ENCODE results near the gene NOP9.

Gene NOP9

GRCh38 chr14:24316597-24316950 is 16.9 kb downstream of the NOP9 start:
- TF ChIP-seq SIN3A (IDR thresholded peaks at IDR 0.05; ENCODE audit: borderline replicate concordance, insufficient read depth, low read length) (no peak), POLR2AphosphoS5 (IDR thresholded peaks at IDR 0.05; ENCODE audit: low read depth, low read length) (no peak), FOXP2 (optimal IDR thresholded peaks at IDR 0.05; ENCODE audit: borderline replicate concordance, extremely low read depth, extremely low read length, insufficient read depth) (no peak), REST (IDR thresholded peaks at IDR 0.05; ENCODE audit: insufficient read depth in 1 of 2, low read depth in 2 of 2, low read length in 2 of 2) (no peak), TAF1 (IDR thresholded peaks at IDR 0.05; ENCODE audit: borderline replicate concordance, insufficient read depth, low read length) (no peak)

- TF ChIP-seq SIN3A (IDR thresholded peaks at IDR 0.05; ENCODE audit: borderline replicate concordance, insufficient read depth, low read length) (no peak), FOXP2 (optimal IDR thresholded peaks at IDR 0.05; ENCODE audit: borderline replicate concordance, extremely low read depth, extremely low read length, insufficient read depth) (no peak), TAF1 (IDR thresholded peaks at IDR 0.05; ENCODE audit: borderline replicate concordance, insufficient read depth, low read length) (no peak), POLR2AphosphoS5 (IDR thresholded peaks at IDR 0.05; ENCODE audit: low read depth, low read length) (no peak), REST (IDR thresholded peaks at IDR 0.05; ENCODE audit: insufficient read depth in 1 of 2, low read depth in 2 of 2, low read length in 2 of 2) (no peak)
Measured at GRCh38 chr14:24317141-24317928, 17.7 kb downstream of the NOP9 start.

- no peak for TF ChIP-seq POLR2AphosphoS5 (IDR thresholded peaks at IDR 0.05; ENCODE audit: low read depth, low read length)
- no peak for TF ChIP-seq TAF1 (IDR thresholded peaks at IDR 0.05; ENCODE audit: borderline replicate concordance, insufficient read depth, low read length)
- no peak for TF ChIP-seq FOXP2 (optimal IDR thresholded peaks at IDR 0.05; ENCODE audit: borderline replicate concordance, extremely low read depth, extremely low read length, insufficient read depth)
- no peak for TF ChIP-seq REST (IDR thresholded peaks at IDR 0.05; ENCODE audit: insufficient read depth in 1 of 2, low read depth in 2 of 2, low read length in 2 of 2)
- no peak for TF ChIP-seq SIN3A (IDR thresholded peaks at IDR 0.05; ENCODE audit: borderline replicate concordance, insufficient read depth, low read length)
Measured at GRCh38 chr14:24321212-24321975, 21.7 kb downstream of the NOP9 start.

- TF ChIP-seq POLR2AphosphoS5 (IDR thresholded peaks at IDR 0.05; ENCODE audit: low read depth, low read length) = no peak
- no peak for TF ChIP-seq FOXP2 (optimal IDR thresholded peaks at IDR 0.05; ENCODE audit: borderline replicate concordance, extremely low read depth, extremely low read length, insufficient read depth)
- no peak for TF ChIP-seq TAF1 (IDR thresholded peaks at IDR 0.05; ENCODE audit: borderline replicate concordance, insufficient read depth, low read length)
- no peak for TF ChIP-seq SIN3A (IDR thresholded peaks at IDR 0.05; ENCODE audit: borderline replicate concordance, insufficient read depth, low read length)
Measured at GRCh38 chr14:24322672-24323071, 23.0 kb downstream of the NOP9 start.

GRCh38 chr14:24323341-24323740 is 23.7 kb downstream of the NOP9 start:
- no peak for TF ChIP-seq TAF1 (IDR thresholded peaks at IDR 0.05; ENCODE audit: borderline replicate concordance, insufficient read depth, low read length)
- TF ChIP-seq SIN3A (IDR thresholded peaks at IDR 0.05; ENCODE audit: borderline replicate concordance, insufficient read depth, low read length) = no peak
- no peak for TF ChIP-seq FOXP2 (optimal IDR thresholded peaks at IDR 0.05; ENCODE audit: borderline replicate concordance, extremely low read depth, extremely low read length, insufficient read depth)
- no peak for TF ChIP-seq POLR2AphosphoS5 (IDR thresholded peaks at IDR 0.05; ENCODE audit: low read depth, low read length)
- TF ChIP-seq REST (IDR thresholded peaks at IDR 0.05; ENCODE audit: insufficient read depth in 1 of 2, low read depth in 2 of 2, low read length in 2 of 2) = no peak

Data from PFSK-1 (cell line).